ENCODE data around the gene MAMDC4. TPM values are rescaled to one million over a fixed set of nuclear protein-coding genes. Genes with fewer than 3 reads are reported as not detected.

Gene MAMDC4
- total and polyA plus RNA-seq, 12 donors, result 4.1 to 45.4 (median 8.3) TPM

- WGBS, 2 donors, result 81 to 82% methylated on average over 23 of the region's 23 CpGs
- intact Hi-C loops (cut with DNase I), result loop anchor here in 3 of 10 donors (5.0 kb wide), 3 partner anchors 51 to 96 kb away; partner anchors contain the start of genes C8G (in 1 of the 3) and FBXW5 (in 1 of the 3)
- DNase-seq (peak in 1 of 2 donors; percentile 12), ATAC-seq (no peak)
- peaks cover 0 to 27% (median 11%) of the 10 kb centered on the region in 9 donors for H3K36me3 ChIP-seq
- H3K4me3 ChIP-seq, result peak overlapping the region in 3 of 10 donors; percentile 3 to 99 (median 82)
- H3K9me3 ChIP-seq, result no peaks in the 10 kb centered on the region
- peak overlapping the region in 7 of 10 donors; percentile 1 to 96 (median 92) for H3K27ac ChIP-seq
- peaks cover 0 to 25% (median 4%) of the 10 kb centered on the region in 7 donors for H3K27me3 ChIP-seq
- no peak for TF ChIP-seq CTCF (IDR thresholded peaks at IDR 0.05)
- peaks cover 18 to 48% (median 41%) of the 10 kb centered on the region in 9 donors for H3K4me1 ChIP-seq
Measured at GRCh38 chr9:136850866-136851775, 1.0 kb upstream of the MAMDC4 start.

GRCh38 chr9:136852664-136853595, 784 bp downstream of the MAMDC4 start:
- Histone ChIP-seq H3K27me3 (peaks cover 0 to 7% (median 0%) of the 10 kb centered on the region in 7 donors), H3K4me1 (peaks cover 17 to 38% (median 29%) of the 10 kb centered on the region in 9 donors), H3K27ac (peak overlapping the region in 1 of 10 donors; percentile 93), H3K9me3 (no peaks in the 10 kb centered on the region), H3K36me3 (peaks cover 0 to 21% (median 11%) of the 10 kb centered on the region in 9 donors), H3K4me3 (no peak overlapping the region)
- peak in 1 of 2 donors; percentile 13 for DNase-seq
- TF ChIP-seq CTCF (IDR thresholded peaks at IDR 0.05), result no peak
- intact Hi-C loops (cut with DNase I), result loop anchor here in 3 of 10 donors (5.0 kb wide), 3 partner anchors 49 to 94 kb away; partner anchors contain the start of genes C8G (in 1 of the 3) and FBXW5 (in 1 of the 3)
- WGBS, 2 donors, result 87 to 88% methylated on average over 29 of the region's 29 CpGs
- ATAC-seq, result no peak

GRCh38 chr9:136853596-136854112, 1.5 kb downstream of the MAMDC4 start:
- no peak for ATAC-seq
- TF ChIP-seq CTCF (IDR thresholded peaks at IDR 0.05), result no peak
- Histone ChIP-seq H3K27ac (no peak overlapping the region), H3K4me3 (no peak overlapping the region), H3K9me3 (no peaks in the 10 kb centered on the region), H3K4me1 (peaks cover 14 to 33% (median 27%) of the 10 kb centered on the region in 9 donors), H3K36me3 (peaks cover 0 to 24% (median 11%) of the 10 kb centered on the region in 9 donors), H3K27me3 (no peaks in the 10 kb centered on the region)
- 87 to 88% methylated on average over 18 of the region's 18 CpGs for WGBS, 2 donors
- intact Hi-C loops (cut with DNase I), result loop anchor here in 3 of 10 donors (5.0 kb wide), 3 partner anchors 49 to 94 kb away; partner anchors contain the start of genes C8G (in 1 of the 3) and FBXW5 (in 1 of the 3)
- peak in 1 of 2 donors; percentile 10 for DNase-seq

All from heart right ventricle (tissue), 16 donors.